Activated CD8-positive, alpha-beta T cell treated with anti-CD3 and anti-CD28 coated beads, Interleukin-2, amount 10 ng/mL, durations not matched to agents 7 days and 5 days (primary cell): Measurements from ENCODE around the gene IL17RA. TPM values are rescaled to one million over a fixed set of nuclear protein-coding genes. Genes with fewer than 3 reads are reported as not detected.

Experiments used
- ATAC-seq: fragments of 150-1000 bp; cut with Tn5 transposase; one replicate; pipeline ENCODE4 v1.10.0; 2021; ENCODE audit warnings: moderate library complexity
- CTCF ChIA-PET: fragments of 350-600 bp; sonication (Branson Sonifier 250); formaldehyde crosslinking; loops from one replicate; lab custom pipeline; 2021; ENCODE audit warnings: antibody characterized with exemption; lab: Charles Lee
- POLR2A ChIA-PET: fragments of 350-600 bp; sonication (Branson Sonifier 250); formaldehyde crosslinking; loops from one replicate; lab custom pipeline; 2021; ENCODE audit warnings: antibody characterized with exemption; lab: Charles Lee
- DNase-seq: peaks from one replicate; pipeline ENCODE4 v3.0.0-alpha.2; 2020
- H3K27ac Mint-ChIP-seq: one replicate; pipeline ENCODE4 v1.8.0; 2021; ENCODE audit warnings: mild to moderate bottlenecking, mixed read lengths
- H3K27me3 Mint-ChIP-seq: one replicate; pipeline ENCODE4 v1.8.0; 2021; ENCODE audit warnings: low read depth, mixed read lengths
- H3K36me3 Mint-ChIP-seq: one replicate; pipeline ENCODE4 v1.8.0; 2021; ENCODE audit warnings: low read depth, mixed read lengths
- H3K4me1 Mint-ChIP-seq: one replicate; pipeline ENCODE4 v1.8.0; 2021; ENCODE audit warnings: low read depth, mixed read lengths
- H3K4me3 Mint-ChIP-seq: one replicate; pipeline ENCODE4 v1.8.0; 2021; ENCODE audit warnings: mild to moderate bottlenecking, mixed read lengths
- H3K9me3 Mint-ChIP-seq: one replicate; pipeline ENCODE4 v1.8.0; 2022; ENCODE audit warnings: mixed read lengths; ENCODE audit not compliant: insufficient read depth
- total RNA-seq, 2 experiments: library from RNA; stranded (reverse); gene quantifications; one replicate each; pipeline ENCODE4 v1.2.3, GENCODE V29; 2021

IL17RA gene
- total RNA-seq, 2 experiments from 2014 or later, result 41.7 to 43.4 TPM

DNA sequence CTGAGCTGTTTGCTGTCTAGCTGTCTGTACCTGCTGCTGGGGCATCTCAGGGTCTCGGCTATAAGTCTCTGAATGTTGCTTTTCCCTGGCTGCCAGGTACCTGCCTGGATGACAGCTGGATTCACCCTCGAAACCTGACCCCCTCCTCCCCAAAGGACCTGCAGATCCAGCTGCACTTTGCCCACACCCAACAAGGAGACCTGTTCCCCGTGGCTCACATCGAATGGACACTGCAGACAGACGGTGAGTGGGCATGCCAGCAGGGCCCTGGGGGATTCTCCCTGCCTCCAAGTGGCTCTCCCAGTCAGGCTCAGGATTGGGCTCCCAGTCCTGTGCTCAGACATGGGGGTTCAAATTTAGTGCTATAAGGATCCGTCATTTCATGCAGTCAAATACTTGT lies 12.9 kb downstream of the IL17RA start:
- DNase-seq, result no peak
- POLR2A ChIA-PET, result interaction anchor here (1.1 kb wide), 1 partner anchor 12 kb away, joined by 4 read pairs; no protein-coding TSS in a partner anchor
- Mint-ChIP-seq H3K4me1 (peaks cover 78% of the 10 kb centered on the region), H3K27ac (peak overlapping the region; percentile 79), H3K36me3 (peaks cover 72% of the 10 kb centered on the region), H3K27me3 (no peaks in the 10 kb centered on the region), H3K9me3 (no peaks in the 10 kb centered on the region), H3K4me3 (peak overlapping the region; percentile 10)
- ATAC-seq, result no peak
- CTCF ChIA-PET, result interaction anchor here (1.2 to 2.7 kb wide), 2 partner anchors 9 to 18 kb away, joined by 3 to 11 read pairs; no protein-coding TSS in a partner anchor

- H3K27ac Mint-ChIP-seq, result peak overlapping the region; percentile 79
- peaks cover 78% of the 10 kb centered on the region for H3K36me3 Mint-ChIP-seq
- CTCF ChIA-PET, result interaction anchor here (0.8 to 1.4 kb wide), 3 partner anchors 10 to 73 kb away, joined by 3 to 6 read pairs (median 3); partner anchors contain the start of gene HDHD5
- peak overlapping the region; percentile 45 for H3K4me3 Mint-ChIP-seq
- ATAC-seq (peak; percentile 86), DNase-seq (peak; percentile 62)
- H3K27me3 Mint-ChIP-seq, result no peaks in the 10 kb centered on the region
- H3K9me3 Mint-ChIP-seq, result no peaks in the 10 kb centered on the region
- POLR2A ChIA-PET, result interaction anchor here (1.0 to 1.1 kb wide), 2 partner anchors 12 to 16 kb away, joined by 3 to 4 read pairs; no protein-coding TSS in a partner anchor
- H3K4me1 Mint-ChIP-seq, result peaks cover 73% of the 10 kb centered on the region
These were observed 13.6 kb downstream of the IL17RA start for GRCh38 chr22:17098379-17098819.

DNA sequence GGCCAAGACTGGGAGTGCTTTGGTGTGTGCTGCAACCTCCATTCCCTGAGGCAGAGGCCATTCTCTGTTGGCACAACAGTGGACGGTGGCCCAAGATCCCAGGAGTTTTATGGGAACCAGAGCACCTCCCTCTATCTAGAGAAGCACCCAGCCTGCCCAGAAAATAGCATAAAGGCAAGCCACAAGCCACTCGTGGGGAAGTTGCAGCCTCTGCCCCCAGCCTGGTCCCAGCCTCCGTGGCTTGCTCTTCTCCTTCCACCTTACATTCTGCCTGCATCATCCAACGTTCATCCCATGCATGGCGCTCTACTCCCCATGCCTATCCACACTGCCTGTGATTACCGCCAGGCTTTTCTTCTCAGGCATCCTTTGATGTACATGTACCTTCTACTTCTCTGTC lies 15.8 kb downstream of the IL17RA start:
- DNase-seq (no peak), ATAC-seq (no peak)
- H3K27ac Mint-ChIP-seq, result peak overlapping the region; percentile 56
- H3K27me3 Mint-ChIP-seq, result no peaks in the 10 kb centered on the region
- ChIA-PET CTCF (interaction anchor here (2.0 kb wide), 1 partner anchor 71 kb away, joined by 5 read pairs; no protein-coding TSS in a partner anchor), POLR2A (no interaction called here)
- H3K4me3 Mint-ChIP-seq, result no peak overlapping the region
- H3K4me1 Mint-ChIP-seq, result peaks cover 64% of the 10 kb centered on the region
- no peaks in the 10 kb centered on the region for H3K9me3 Mint-ChIP-seq
- H3K36me3 Mint-ChIP-seq, result peaks cover 79% of the 10 kb centered on the region

DNA sequence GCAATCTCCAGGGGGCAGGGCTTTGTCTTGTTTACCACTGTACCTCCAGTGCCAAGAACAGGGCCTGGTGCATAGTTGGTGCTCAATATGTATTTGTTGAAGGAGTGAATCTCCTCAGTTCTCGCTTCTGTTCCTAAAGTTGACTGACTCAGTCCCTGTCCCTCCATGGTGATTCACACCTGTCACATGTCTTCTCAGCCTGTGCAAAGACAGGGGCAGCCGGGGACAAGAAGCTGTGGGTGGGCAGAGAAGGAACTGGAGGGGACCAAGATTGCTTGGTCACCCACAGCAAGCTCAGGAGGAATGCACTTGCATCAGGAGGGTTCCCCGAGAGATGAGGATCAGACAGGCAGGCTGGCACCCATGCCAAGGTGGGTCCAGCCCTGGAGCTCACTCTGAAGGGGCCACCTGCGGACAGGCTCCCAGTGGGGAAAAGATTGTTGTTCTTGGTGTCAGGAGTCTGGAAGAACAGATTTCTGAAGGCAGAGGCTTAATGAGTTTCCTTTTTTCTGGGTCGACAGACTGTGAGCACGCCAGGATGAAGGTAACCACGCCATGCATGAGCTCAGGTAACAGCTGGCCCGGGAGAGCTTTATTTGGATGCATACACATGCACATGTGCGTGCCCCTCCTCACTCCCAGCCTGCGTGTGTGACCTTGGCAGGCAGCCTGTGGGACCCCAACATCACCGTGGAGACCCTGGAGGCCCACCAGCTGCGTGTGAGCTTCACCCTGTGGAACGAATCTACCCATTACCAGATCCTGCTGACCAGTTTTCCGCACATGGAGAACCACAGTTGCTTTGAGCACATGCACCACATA lies 16.9 kb downstream of the IL17RA start:
- H3K4me3 Mint-ChIP-seq, result no peak overlapping the region
- H3K27ac Mint-ChIP-seq, result peak overlapping the region; percentile 6
- H3K27me3 Mint-ChIP-seq, result no peaks in the 10 kb centered on the region
- H3K4me1 Mint-ChIP-seq, result peaks cover 67% of the 10 kb centered on the region
- ChIA-PET POLR2A (interaction anchor here (0.5 to 0.6 kb wide), 2 partner anchors 17 to 621 kb away, joined by 3 read pairs; no protein-coding TSS in a partner anchor), CTCF (interaction anchor here (0.7 to 2.0 kb wide), 2 partner anchors 16 to 70 kb away, joined by 3 to 5 read pairs; no protein-coding TSS in a partner anchor)
- no peaks in the 10 kb centered on the region for H3K9me3 Mint-ChIP-seq
- no peak for ATAC-seq
- no peak for DNase-seq
- H3K36me3 Mint-ChIP-seq, result peaks cover 81% of the 10 kb centered on the region

- no peaks in the 10 kb centered on the region for H3K27me3 Mint-ChIP-seq
- peaks cover 67% of the 10 kb centered on the region for H3K4me1 Mint-ChIP-seq
- H3K36me3 Mint-ChIP-seq, result peaks cover 83% of the 10 kb centered on the region
- no peak overlapping the region for H3K4me3 Mint-ChIP-seq
- ChIA-PET POLR2A (interaction anchor here (0.5 to 0.6 kb wide), 2 partner anchors 18 to 620 kb away, joined by 3 read pairs; no protein-coding TSS in a partner anchor), CTCF (interaction anchor here (0.7 to 2.0 kb wide), 2 partner anchors 15 to 69 kb away, joined by 3 to 5 read pairs; no protein-coding TSS in a partner anchor)
- H3K9me3 Mint-ChIP-seq, result no peaks in the 10 kb centered on the region
- ATAC-seq, result no peak
- H3K27ac Mint-ChIP-seq, result no peak overlapping the region
- no peak for DNase-seq
These were observed 17.5 kb downstream of the IL17RA start for GRCh38 chr22:17102297-17102667.

DNA sequence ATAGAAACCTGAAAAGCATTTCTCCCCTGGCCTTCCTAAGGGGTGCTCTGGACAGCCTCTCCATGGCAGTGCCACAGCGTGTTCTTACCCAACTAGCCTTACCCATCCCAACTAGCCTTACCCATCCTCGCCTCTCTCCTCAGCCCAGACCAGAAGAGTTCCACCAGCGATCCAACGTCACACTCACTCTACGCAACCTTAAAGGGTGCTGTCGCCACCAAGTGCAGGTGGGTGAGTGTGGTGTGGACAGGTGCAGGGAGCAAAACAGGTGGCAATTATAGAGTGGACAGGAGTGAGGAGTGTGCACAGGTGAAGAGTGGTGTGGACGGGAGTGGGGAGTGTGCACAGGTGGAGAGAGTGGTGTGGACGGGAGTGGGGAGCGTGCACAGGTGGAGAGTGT lies 18.6 kb downstream of the IL17RA start:
- peaks cover 85% of the 10 kb centered on the region for H3K36me3 Mint-ChIP-seq
- DNase-seq, result no peak
- H3K27ac Mint-ChIP-seq, result no peak overlapping the region
- no peak overlapping the region for H3K4me3 Mint-ChIP-seq
- H3K4me1 Mint-ChIP-seq, result peaks cover 64% of the 10 kb centered on the region
- H3K27me3 Mint-ChIP-seq, result no peaks in the 10 kb centered on the region
- no peak for ATAC-seq
- POLR2A ChIA-PET, result no interaction called here
- CTCF ChIA-PET, result no interaction called here
- no peaks in the 10 kb centered on the region for H3K9me3 Mint-ChIP-seq

DNA sequence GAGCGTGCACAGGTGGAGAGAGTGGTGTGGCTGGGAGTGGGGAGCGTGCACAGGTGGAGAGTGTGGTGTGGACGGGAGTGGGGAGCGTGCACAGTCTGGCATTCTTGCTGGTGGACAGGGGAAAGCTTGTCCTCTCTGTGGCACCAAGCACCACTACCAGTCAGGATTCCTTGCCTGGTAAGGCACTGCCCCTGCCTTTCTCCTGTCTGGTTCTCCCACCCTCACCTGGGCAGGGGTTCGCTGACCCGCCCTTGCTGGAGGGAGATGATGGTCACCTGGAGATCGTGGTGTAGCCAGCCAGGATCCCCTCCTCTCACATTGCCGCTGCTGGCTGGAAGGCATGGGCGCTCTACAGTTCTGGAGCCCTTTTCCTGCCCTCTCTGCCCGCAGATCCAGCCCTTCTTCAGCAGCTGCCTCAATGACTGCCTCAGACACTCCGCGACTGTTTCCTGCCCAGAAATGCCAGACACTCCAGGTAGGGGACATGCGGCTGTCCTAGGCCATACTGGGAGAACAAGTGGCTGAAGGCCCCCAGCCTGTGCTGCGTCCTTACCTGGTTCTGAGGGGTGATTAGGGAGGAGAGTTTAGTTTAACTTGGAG lies 19.6 kb downstream of the IL17RA start:
- no peak overlapping the region for H3K27ac Mint-ChIP-seq
- H3K27me3 Mint-ChIP-seq, result no peaks in the 10 kb centered on the region
- H3K4me1 Mint-ChIP-seq, result peaks cover 53% of the 10 kb centered on the region
- DNase-seq (no peak), ATAC-seq (no peak)
- H3K4me3 Mint-ChIP-seq, result no peak overlapping the region
- no peaks in the 10 kb centered on the region for H3K9me3 Mint-ChIP-seq
- peaks cover 76% of the 10 kb centered on the region for H3K36me3 Mint-ChIP-seq
- POLR2A ChIA-PET, result no interaction called here
- CTCF ChIA-PET, result no interaction called here

- Mint-ChIP-seq H3K27me3 (no peaks in the 10 kb centered on the region), H3K4me3 (peak overlapping the region; percentile 73), H3K27ac (no peak overlapping the region), H3K36me3 (peaks cover 71% of the 10 kb centered on the region), H3K4me1 (peaks cover 43% of the 10 kb centered on the region), H3K9me3 (no peaks in the 10 kb centered on the region)
- DNase-seq, result no peak
- POLR2A ChIA-PET, result interaction anchor here (1.8 kb wide), 1 partner anchor 18 kb away, joined by 6 read pairs; no protein-coding TSS in a partner anchor
- CTCF ChIA-PET, result interaction anchor here (1.1 to 2.0 kb wide), 5 partner anchors 10 to 396 kb away, joined by 3 to 9 read pairs (median 5); no protein-coding TSS in a partner anchor
- ATAC-seq, result no peak
These were observed 20.6 kb downstream of the IL17RA start for GRCh38 chr22:17105143-17106129.

DNA sequence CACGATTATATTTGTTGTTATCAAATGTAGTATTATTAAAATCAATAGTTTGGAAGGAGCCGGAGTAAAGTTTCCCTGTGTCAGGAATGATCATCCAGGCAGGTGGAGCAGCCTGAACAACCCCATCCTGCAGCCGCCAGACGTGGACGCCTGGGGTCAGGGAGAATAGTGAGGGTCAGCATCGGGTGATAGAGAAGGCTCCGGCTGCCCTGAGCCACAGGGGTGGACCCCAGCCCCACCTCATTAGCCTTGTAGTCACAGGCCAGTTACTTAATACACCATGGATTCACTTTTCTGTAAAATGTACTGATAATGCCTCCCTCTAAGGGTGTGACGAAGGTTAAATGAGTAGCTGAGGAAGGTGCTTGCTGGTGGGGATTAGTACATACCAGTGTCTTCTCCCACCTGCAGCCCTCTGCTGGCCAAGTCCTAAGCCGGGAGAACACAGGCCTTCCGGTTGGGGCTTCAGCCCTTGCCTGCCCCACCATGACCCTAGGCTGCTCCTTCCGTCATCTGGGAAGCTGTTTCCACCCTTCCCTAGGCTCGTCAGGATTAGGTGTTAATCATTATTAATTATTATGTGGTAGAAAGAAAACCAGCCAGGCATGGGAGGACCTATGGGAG lies 21.5 kb downstream of the IL17RA start:
- H3K4me3 Mint-ChIP-seq, result peak overlapping the region; percentile 73
- ChIA-PET POLR2A (interaction anchor here (0.6 to 1.8 kb wide), 3 partner anchors 10 to 19 kb away, joined by 4 to 8 read pairs (median 6); no protein-coding TSS in a partner anchor), CTCF (interaction anchor here (1.0 to 2.0 kb wide), 9 partner anchors 10 to 395 kb away, joined by 3 to 11 read pairs (median 5); no protein-coding TSS in a partner anchor)
- peak overlapping the region; percentile 91 for H3K27ac Mint-ChIP-seq
- H3K27me3 Mint-ChIP-seq, result no peaks in the 10 kb centered on the region
- no peak for DNase-seq
- H3K36me3 Mint-ChIP-seq, result peaks cover 66% of the 10 kb centered on the region
- ATAC-seq, result peak; percentile 63
- H3K9me3 Mint-ChIP-seq, result no peaks in the 10 kb centered on the region
- H3K4me1 Mint-ChIP-seq, result peaks cover 35% of the 10 kb centered on the region

DNA sequence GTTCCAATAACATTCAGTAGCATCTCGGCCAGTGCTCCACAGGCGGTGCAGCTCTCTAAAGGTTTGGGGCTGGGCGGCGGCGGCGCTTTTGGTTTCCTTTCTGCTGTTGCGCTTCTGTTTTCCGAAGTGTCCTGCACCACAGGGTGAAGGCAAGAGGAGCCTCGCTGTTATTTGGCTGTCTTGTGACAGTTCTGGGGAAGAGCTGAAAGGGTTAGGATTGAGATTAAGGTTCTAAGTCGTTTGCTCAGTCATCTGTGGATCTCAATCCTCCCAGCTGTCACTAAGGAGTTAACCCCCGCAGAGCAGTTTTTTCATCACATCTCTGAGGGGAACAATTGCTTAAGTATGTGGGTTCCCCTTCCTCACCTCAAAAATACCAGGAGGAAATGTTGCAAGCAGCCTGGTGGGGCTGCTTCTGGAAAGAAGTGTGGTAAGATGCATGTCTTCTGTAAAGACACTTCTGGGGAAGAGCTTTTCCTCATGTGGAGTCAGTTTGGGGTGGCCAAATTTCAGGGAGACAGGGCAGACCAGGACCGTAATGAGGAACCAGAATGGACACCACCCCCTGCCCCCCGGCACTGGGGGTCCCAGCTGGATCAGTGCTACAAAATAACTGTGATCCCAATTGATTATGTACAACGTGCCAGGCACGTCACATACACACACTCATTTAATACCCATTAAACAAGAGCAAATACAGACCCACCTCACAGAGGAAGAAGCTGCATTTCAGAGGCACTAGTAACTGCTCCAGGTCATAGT lies 22.2 kb downstream of the IL17RA start:
- Mint-ChIP-seq H3K27me3 (no peaks in the 10 kb centered on the region), H3K4me3 (peak overlapping the region; percentile 73), H3K4me1 (peaks cover 30% of the 10 kb centered on the region), H3K9me3 (no peaks in the 10 kb centered on the region), H3K27ac (peak overlapping the region; percentile 91), H3K36me3 (peaks cover 62% of the 10 kb centered on the region)
- ATAC-seq (peak; percentile 89), DNase-seq (peak; percentile 76)
- POLR2A ChIA-PET, result interaction anchor here (0.6 to 1.8 kb wide), 4 partner anchors 9 to 19 kb away, joined by 3 to 8 read pairs (median 5); no protein-coding TSS in a partner anchor
- CTCF ChIA-PET, result interaction anchor here (1.0 to 2.0 kb wide), 10 partner anchors 9 to 65 kb away, joined by 3 to 11 read pairs (median 4); no protein-coding TSS in a partner anchor
